Mammary epithelial cell (primary cell): ENCODE data around the gene KLK6.

Experiments used
- EZH2 ChIP-seq: IDR thresholded peaks from 2 replicates; pipeline ENCODE4 v1.6.1; 2012; ENCODE audit warnings: low read length, inconsistent platforms, borderline replicate concordance
- TF ChIP-seq, protein P1 (sequence below), 2 donors: IDR thresholded peaks in 1 of 2; conservative IDR thresholded peaks in 1 of 2; 2 replicates each; pipeline ENCODE4 v1.5.1; 2011 to 2012; ENCODE audit warnings: inconsistent platforms in 2 of 2, low read length in 2 of 2, mild to moderate bottlenecking in 2 of 2, control low read depth in 1 of 2, low read depth in 1 of 2; ENCODE audit not compliant: insufficient read depth in 1 of 2; ENCODE audit errors: extremely low read depth in 1 of 2

DNA sequence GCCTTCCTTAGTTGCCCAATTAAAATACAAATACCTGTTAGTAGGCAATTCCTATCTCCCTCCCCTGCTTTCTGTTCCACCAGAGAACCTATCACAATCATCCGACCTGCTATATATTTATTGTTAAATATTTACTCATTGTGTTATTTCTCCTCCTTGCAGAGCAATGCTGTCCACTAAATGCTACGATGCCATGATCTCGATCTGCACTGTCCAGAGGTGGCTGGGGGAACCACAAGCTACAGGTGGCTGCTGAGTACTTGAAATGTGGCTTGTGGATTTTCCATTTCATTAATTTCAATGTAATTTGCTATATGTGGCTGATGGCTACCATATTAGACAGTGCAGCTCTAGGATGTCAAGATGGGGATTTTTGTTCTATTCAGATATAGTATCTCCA, 5.1 kb downstream of the KLK6 start:
- TF ChIP-seq, protein P1, sequence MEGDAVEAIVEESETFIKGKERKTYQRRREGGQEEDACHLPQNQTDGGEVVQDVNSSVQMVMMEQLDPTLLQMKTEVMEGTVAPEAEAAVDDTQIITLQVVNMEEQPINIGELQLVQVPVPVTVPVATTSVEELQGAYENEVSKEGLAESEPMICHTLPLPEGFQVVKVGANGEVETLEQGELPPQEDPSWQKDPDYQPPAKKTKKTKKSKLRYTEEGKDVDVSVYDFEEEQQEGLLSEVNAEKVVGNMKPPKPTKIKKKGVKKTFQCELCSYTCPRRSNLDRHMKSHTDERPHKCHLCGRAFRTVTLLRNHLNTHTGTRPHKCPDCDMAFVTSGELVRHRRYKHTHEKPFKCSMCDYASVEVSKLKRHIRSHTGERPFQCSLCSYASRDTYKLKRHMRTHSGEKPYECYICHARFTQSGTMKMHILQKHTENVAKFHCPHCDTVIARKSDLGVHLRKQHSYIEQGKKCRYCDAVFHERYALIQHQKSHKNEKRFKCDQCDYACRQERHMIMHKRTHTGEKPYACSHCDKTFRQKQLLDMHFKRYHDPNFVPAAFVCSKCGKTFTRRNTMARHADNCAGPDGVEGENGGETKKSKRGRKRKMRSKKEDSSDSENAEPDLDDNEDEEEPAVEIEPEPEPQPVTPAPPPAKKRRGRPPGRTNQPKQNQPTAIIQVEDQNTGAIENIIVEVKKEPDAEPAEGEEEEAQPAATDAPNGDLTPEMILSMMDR (conservative IDR thresholded peaks at IDR 0.05 in 1 of 2, IDR thresholded peaks at IDR 0.05 in 1 of 2; ENCODE audit: extremely low read depth in 1 of 2, insufficient read depth in 1 of 2, low read depth in 1 of 2, low read length in 2 of 2) = no peak
- no peak for TF ChIP-seq EZH2
